Uterus (tissue), 2 donors: ENCODE measurements around the gene HNRNPC.

ENCODE experiments used
- POLR2A ChIP-seq, 2 donors: fragments of 450-650 bp; IDR thresholded peaks; one replicate each; pipeline ENCODE4 v1.6.1; 2016; ENCODE audit warnings: antibody characterized with exemption in 2 of 2, mild to moderate bottlenecking in 1 of 2, moderate library complexity in 1 of 2
- TF ChIP-seq, protein P1 (sequence below), 4 experiments: fragments of 200-600 bp in 2 of 4; fragments of 450-650 bp in 2 of 4; sonication (generic) in 2 of 4; IDR thresholded peaks; one replicate each; pipeline ENCODE4 v1.5.1; 2016 to 2019; ENCODE audit warnings: antibody characterized with exemption in 4 of 4, mild to moderate bottlenecking in 2 of 4, moderate library complexity in 1 of 4

GRCh38 chr14:21263284-21264024 is 5.8 kb downstream of the HNRNPC start:
- TF ChIP-seq, protein P1, sequence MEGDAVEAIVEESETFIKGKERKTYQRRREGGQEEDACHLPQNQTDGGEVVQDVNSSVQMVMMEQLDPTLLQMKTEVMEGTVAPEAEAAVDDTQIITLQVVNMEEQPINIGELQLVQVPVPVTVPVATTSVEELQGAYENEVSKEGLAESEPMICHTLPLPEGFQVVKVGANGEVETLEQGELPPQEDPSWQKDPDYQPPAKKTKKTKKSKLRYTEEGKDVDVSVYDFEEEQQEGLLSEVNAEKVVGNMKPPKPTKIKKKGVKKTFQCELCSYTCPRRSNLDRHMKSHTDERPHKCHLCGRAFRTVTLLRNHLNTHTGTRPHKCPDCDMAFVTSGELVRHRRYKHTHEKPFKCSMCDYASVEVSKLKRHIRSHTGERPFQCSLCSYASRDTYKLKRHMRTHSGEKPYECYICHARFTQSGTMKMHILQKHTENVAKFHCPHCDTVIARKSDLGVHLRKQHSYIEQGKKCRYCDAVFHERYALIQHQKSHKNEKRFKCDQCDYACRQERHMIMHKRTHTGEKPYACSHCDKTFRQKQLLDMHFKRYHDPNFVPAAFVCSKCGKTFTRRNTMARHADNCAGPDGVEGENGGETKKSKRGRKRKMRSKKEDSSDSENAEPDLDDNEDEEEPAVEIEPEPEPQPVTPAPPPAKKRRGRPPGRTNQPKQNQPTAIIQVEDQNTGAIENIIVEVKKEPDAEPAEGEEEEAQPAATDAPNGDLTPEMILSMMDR (IDR thresholded peaks at IDR 0.05), result no peak
- no peak for TF ChIP-seq POLR2A (IDR thresholded peaks at IDR 0.05)
